GM23248 (cell line): ENCODE data around the gene MLNR. TPM values are rescaled to one million over a fixed set of nuclear protein-coding genes. Genes with fewer than 3 reads are reported as not detected.

ENCODE experiments used
- DNase-seq: peaks from one replicate; pipeline ENCODE4 v3.0.0-alpha.2; 2015
- H2AFZ ChIP-seq: fragments of 200-600 bp; sonication (generic); 2 replicates; pipeline ENCODE4 v1.6.1; 2016; ENCODE audit warnings: antibody characterized with exemption
- H3F3A ChIP-seq: fragments of 200-600 bp; sonication (generic); 2 replicates; pipeline ENCODE4 v1.6.1; 2016; ENCODE audit warnings: mild to moderate bottlenecking, antibody characterized with exemption, mixed run types; ENCODE audit not compliant: insufficient read depth
- H3K27ac ChIP-seq: fragments of 200-600 bp; sonication (generic); 2 replicates; pipeline ENCODE4 v1.5.1; 2016; ENCODE audit warnings: mild to moderate bottlenecking
- H3K27me3 ChIP-seq: fragments of 200-600 bp; sonication (generic); replicated peaks from 2 replicates; pipeline ENCODE4 v1.6.1; 2016; ENCODE audit warnings: mild to moderate bottlenecking; ENCODE audit not compliant: insufficient read depth
- H3K36me3 ChIP-seq: fragments of 200-600 bp; sonication (generic); 2 replicates; pipeline ENCODE4 v1.6.1; 2016; ENCODE audit warnings: low read depth, mild to moderate bottlenecking
- H3K4me1 ChIP-seq: fragments of 200-600 bp; sonication (generic); 2 replicates; pipeline ENCODE4 v1.6.1; 2016; ENCODE audit warnings: mild to moderate bottlenecking; ENCODE audit not compliant: insufficient read depth
- H3K4me2 ChIP-seq: fragments of 200-600 bp; sonication (generic); one replicate; pipeline ENCODE4 v1.6.1; 2016; ENCODE audit warnings: mild to moderate bottlenecking; ENCODE audit not compliant: unreplicated experiment
- H3K4me3 ChIP-seq: fragments of 200-600 bp; sonication (generic); 2 replicates; pipeline ENCODE4 v1.5.1; 2016; ENCODE audit warnings: mild to moderate bottlenecking
- H3K79me2 ChIP-seq: fragments of 200-600 bp; sonication (generic); 2 replicates; pipeline ENCODE4 v1.6.1; 2016; ENCODE audit warnings: mild to moderate bottlenecking; ENCODE audit not compliant: insufficient read depth
- H3K9ac ChIP-seq: fragments of 200-600 bp; sonication (generic); 2 replicates; pipeline ENCODE4 v1.6.1; 2016; ENCODE audit warnings: mild to moderate bottlenecking
- H3K9me2 ChIP-seq: fragments of 200-600 bp; sonication (generic); 2 replicates; pipeline ENCODE4 v1.6.1; 2016; ENCODE audit warnings: mixed run types, mild to moderate bottlenecking, moderate library complexity; ENCODE audit not compliant: insufficient read depth
- H3K9me3 ChIP-seq: fragments of 200-600 bp; sonication (generic); one replicate; pipeline ENCODE4 v1.6.1; 2017; ENCODE audit warnings: low read depth
- H4K20me1 ChIP-seq: fragments of 200-600 bp; sonication (generic); 2 replicates; pipeline ENCODE4 v1.6.0; 2016; ENCODE audit not compliant: insufficient read depth
- EZH2 ChIP-seq: fragments of 200-600 bp; sonication (generic); IDR thresholded peaks from 2 replicates; pipeline ENCODE4 v1.6.1; 2018; ENCODE audit warnings: antibody characterized with exemption, mild to moderate bottlenecking; ENCODE audit not compliant: insufficient read depth, poor library complexity, severe bottlenecking
- EZH2phosphoT487 ChIP-seq: fragments of 200-600 bp; sonication (generic); IDR thresholded peaks from 2 replicates; pipeline ENCODE4 v1.6.1; 2018; ENCODE audit warnings: antibody characterized with exemption, moderate library complexity, mild to moderate bottlenecking, low read depth; ENCODE audit not compliant: insufficient read depth
- WGBS, 2 experiments: methylation state at CpG; one replicate each; pipeline ENCODE4 v1.1.6; 2015 to 2017; ENCODE audit warnings: low lambda C conversion rate in 2 of 2, low coverage in 1 of 2; ENCODE audit errors: missing lambda C conversion rate in 2 of 2; 5-methylcytosine and 5-hydroxymethylcytosine counted together
- in situ Hi-C: fragments of 300-500 bp; cut with MboI; formaldehyde crosslinking; loops from 2 replicates; pipeline ENCODE4 v1.15.0; 2020
- polyA plus RNA-seq: library from polyadenylated mRNA; unstranded; fragments of >200 nt; fragmentation: Nextera tagmentation; extraction: Ambion mirVana; gene quantifications from 2 replicates; pipeline ENCODE4 v1.2.1, GENCODE V29; 2016
- total RNA-seq: library from RNA; depleted of rRNA; stranded (reverse); fragments of >200 nt; shearing (Covaris generic); gene quantifications from 2 replicates; pipeline ENCODE4 v1.2.3, GENCODE V29; 2014

MLNR gene
- total and polyA plus RNA-seq, 2 experiments from 2014 or later, result not detected

DNA sequence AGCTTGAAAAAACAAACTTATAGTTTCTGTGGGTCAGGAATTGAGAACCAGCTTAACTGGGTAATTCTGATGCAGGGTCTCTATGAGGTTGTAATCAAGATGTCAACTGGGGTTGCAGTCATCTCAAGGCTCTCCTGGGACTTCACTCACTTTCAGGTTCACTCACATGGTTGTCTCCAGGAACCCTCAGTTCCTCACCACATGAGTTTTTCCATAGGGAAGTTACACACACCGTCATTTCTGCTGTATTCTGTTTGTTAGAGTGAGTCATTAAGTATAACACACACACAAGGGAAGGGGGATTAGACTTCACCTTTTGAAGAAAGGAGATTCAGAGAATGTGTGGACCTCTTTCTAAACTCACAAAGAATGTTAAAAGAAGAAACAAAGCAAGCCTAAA, 34.9 kb upstream of the MLNR start:
- H3K4me2 ChIP-seq, result no peak overlapping the region
- H3K79me2 ChIP-seq, result no peaks in the 10 kb centered on the region
- H3K4me3 ChIP-seq, result no peak overlapping the region
- in situ Hi-C loops, result no loop called here
- H3K27ac ChIP-seq, result no peak overlapping the region
- no peaks in the 10 kb centered on the region for H3K9me3 ChIP-seq
- no peak overlapping the region for H3K9ac ChIP-seq
- WGBS, 2 experiments, result 94 to 95% methylated on average over 1 of the region's 1 CpG
- H2AFZ ChIP-seq, result no peak overlapping the region
- no peaks in the 10 kb centered on the region for H3K4me1 ChIP-seq
- no peak for DNase-seq
- H3K36me3 ChIP-seq, result peaks cover 58% of the 10 kb centered on the region
- H3K27me3 ChIP-seq, result no peaks in the 10 kb centered on the region
- no peak for TF ChIP-seq EZH2
- TF ChIP-seq EZH2phosphoT487, result no peak
- no peaks in the 10 kb centered on the region; the same call in 1 of the 2 replicates for H3F3A ChIP-seq
- H4K20me1 ChIP-seq, result no peaks in the 10 kb centered on the region
- H3K9me2 ChIP-seq, result no peaks in the 10 kb centered on the region

DNA sequence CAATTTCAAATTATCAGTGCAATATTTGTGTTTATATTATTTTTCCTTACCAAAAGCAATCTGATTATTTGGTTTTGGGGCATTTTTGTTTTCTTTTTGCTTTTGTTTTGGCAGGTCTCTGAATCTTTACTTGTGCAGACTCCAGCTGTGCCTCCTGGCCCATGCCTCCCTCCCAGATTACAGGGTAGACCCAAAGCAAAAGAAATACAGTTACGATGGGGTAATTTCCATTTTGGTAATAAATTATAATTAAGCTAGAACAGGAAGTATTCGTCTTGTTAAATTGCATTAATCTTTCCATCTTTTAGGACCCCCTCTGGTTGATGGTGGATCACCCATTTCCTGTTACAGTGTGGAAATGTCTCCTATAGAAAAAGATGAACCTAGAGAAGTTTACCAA, 29.2 kb upstream of the MLNR start:
- DNase-seq, result no peak
- no peak overlapping the region for H3K4me2 ChIP-seq
- H3K79me2 ChIP-seq, result no peaks in the 10 kb centered on the region
- H3K36me3 ChIP-seq, result peaks cover 67% of the 10 kb centered on the region
- no peaks in the 10 kb centered on the region; the same call in 1 of the 2 replicates for H3F3A ChIP-seq
- in situ Hi-C loops, result no loop called here
- 97 to 100% methylated on average over 2 of the region's 2 CpGs for WGBS, 2 experiments
- no peak overlapping the region for H3K27ac ChIP-seq
- no peaks in the 10 kb centered on the region for H3K9me3 ChIP-seq
- no peaks in the 10 kb centered on the region for H3K27me3 ChIP-seq
- H3K4me1 ChIP-seq, result no peaks in the 10 kb centered on the region
- H3K9me2 ChIP-seq, result no peaks in the 10 kb centered on the region
- H3K9ac ChIP-seq, result no peak overlapping the region
- no peak for TF ChIP-seq EZH2phosphoT487
- no peak for TF ChIP-seq EZH2
- H3K4me3 ChIP-seq, result no peak overlapping the region
- no peak overlapping the region for H2AFZ ChIP-seq
- H4K20me1 ChIP-seq, result no peaks in the 10 kb centered on the region

DNA sequence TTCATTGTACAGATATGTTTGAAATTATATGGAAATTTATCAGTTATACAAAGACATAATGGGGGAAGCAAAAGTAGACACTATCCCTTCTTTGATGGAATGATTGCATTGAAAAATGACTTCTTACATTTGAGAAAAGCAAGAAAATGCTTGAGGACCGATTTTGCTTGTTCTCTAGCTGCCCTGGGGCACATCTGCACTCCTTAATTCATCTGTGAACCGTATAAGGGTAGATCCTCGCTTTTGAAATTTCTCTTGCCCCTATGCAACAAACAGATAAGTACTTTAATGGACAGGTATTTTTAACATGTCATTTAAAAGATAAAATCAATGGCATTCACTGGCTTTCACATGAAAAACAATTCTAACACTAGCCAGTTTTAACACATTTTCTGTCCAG, 13.5 kb upstream of the MLNR start:
- TF ChIP-seq EZH2phosphoT487, result no peak
- no peak for TF ChIP-seq EZH2
- Histone ChIP-seq H3K9ac (no peak overlapping the region), H3K27me3 (no peaks in the 10 kb centered on the region), H3F3A (peaks cover 13% of the 10 kb centered on the region; the same call in 1 of the 2 replicates), H3K9me2 (no peaks in the 10 kb centered on the region), H2AFZ (no peak overlapping the region), H3K36me3 (peaks cover 61% of the 10 kb centered on the region), H3K9me3 (no peaks in the 10 kb centered on the region), H3K4me2 (no peak overlapping the region), H3K27ac (no peak overlapping the region), H3K4me3 (no peak overlapping the region), H4K20me1 (no peaks in the 10 kb centered on the region), H3K79me2 (no peaks in the 10 kb centered on the region), H3K4me1 (no peaks in the 10 kb centered on the region)
- 97 to 100% methylated on average over 3 of the region's 3 CpGs for WGBS, 2 experiments
- in situ Hi-C loops, result no loop called here
- DNase-seq, result no peak

DNA sequence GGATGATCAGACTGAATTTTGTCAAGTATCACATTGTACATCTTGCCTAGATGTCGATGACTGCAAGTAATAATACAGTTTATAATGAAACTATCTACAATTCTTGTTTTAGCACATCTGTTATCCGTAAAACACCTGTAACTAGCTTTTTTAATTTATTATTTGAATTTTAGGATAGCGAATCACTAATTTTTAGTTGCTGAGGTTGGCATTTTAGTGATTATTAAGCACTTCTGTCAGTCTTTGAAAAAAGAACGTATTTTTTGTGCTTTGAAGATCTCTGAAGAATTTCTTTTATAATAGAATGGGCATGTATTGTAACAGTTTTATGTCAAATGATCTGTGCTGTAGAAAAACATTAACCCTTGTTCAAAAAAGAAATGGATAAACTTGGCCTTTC, 11.5 kb upstream of the MLNR start:
- Histone ChIP-seq H4K20me1 (no peaks in the 10 kb centered on the region), H3K27ac (no peak overlapping the region), H2AFZ (no peak overlapping the region), H3K9ac (no peak overlapping the region), H3F3A (peaks cover 22% of the 10 kb centered on the region), H3K27me3 (no peaks in the 10 kb centered on the region), H3K4me3 (no peak overlapping the region), H3K79me2 (no peaks in the 10 kb centered on the region), H3K9me2 (no peaks in the 10 kb centered on the region), H3K9me3 (no peaks in the 10 kb centered on the region), H3K4me1 (no peaks in the 10 kb centered on the region), H3K36me3 (peaks cover 43% of the 10 kb centered on the region), H3K4me2 (no peak overlapping the region)
- no peak for DNase-seq
- in situ Hi-C loops, result no loop called here
- 98% methylated on average over 4 of the region's 4 CpGs for WGBS, 2 experiments
- TF ChIP-seq EZH2phosphoT487 (no peak), EZH2 (no peak)

DNA sequence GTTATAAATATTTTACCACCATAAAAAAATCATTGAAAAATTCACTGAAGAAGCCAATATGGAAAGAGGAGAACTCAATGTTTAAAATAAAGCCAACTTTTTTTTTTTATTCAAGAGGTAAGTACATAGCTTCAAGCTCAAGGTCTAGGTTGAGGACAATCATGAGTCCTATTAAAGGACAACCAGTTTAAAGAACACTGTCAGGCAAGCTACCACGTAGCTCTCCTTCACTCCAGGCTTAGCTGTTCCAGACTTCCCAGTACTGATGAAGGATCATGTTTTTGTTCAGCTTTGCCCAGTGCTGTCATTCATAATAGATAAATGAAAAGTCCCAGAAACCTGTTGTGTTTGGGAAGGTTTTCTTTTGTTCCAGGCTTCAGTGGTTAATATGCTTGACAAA, 10.0 kb upstream of the MLNR start:
- peaks cover 29% of the 10 kb centered on the region for H3K36me3 ChIP-seq
- H3K79me2 ChIP-seq, result no peaks in the 10 kb centered on the region
- no peak for DNase-seq
- no peak overlapping the region for H3K9ac ChIP-seq
- no peaks in the 10 kb centered on the region for H3K9me3 ChIP-seq
- H3K9me2 ChIP-seq, result no peaks in the 10 kb centered on the region
- TF ChIP-seq EZH2 (no peak), EZH2phosphoT487 (no peak)
- no peaks in the 10 kb centered on the region for H3K27me3 ChIP-seq
- H3K27ac ChIP-seq, result no peak overlapping the region
- 95 to 97% methylated on average over 1 of the region's 1 CpG for WGBS, 2 experiments
- H4K20me1 ChIP-seq, result no peaks in the 10 kb centered on the region
- in situ Hi-C loops, result no loop called here
- H3K4me3 ChIP-seq, result no peak overlapping the region
- H3K4me2 ChIP-seq, result no peak overlapping the region
- no peaks in the 10 kb centered on the region for H3K4me1 ChIP-seq
- H2AFZ ChIP-seq, result no peak overlapping the region
- H3F3A ChIP-seq, result peaks cover 31% of the 10 kb centered on the region
